ENCODE results near the gene APC2.
"Not testable (repeated sequence)": the region's sequence is repeated elsewhere in the genome, so short reads cannot be mapped to it uniquely, and the experiment has no call there.

GRCh38 chr19:1519802-1520201 lies 69.9 kb downstream of the APC2 start:
- TF ChIP-seq, protein P1, sequence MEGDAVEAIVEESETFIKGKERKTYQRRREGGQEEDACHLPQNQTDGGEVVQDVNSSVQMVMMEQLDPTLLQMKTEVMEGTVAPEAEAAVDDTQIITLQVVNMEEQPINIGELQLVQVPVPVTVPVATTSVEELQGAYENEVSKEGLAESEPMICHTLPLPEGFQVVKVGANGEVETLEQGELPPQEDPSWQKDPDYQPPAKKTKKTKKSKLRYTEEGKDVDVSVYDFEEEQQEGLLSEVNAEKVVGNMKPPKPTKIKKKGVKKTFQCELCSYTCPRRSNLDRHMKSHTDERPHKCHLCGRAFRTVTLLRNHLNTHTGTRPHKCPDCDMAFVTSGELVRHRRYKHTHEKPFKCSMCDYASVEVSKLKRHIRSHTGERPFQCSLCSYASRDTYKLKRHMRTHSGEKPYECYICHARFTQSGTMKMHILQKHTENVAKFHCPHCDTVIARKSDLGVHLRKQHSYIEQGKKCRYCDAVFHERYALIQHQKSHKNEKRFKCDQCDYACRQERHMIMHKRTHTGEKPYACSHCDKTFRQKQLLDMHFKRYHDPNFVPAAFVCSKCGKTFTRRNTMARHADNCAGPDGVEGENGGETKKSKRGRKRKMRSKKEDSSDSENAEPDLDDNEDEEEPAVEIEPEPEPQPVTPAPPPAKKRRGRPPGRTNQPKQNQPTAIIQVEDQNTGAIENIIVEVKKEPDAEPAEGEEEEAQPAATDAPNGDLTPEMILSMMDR (optimal IDR thresholded peaks at IDR 0.05 in 1 of 3, IDR thresholded peaks at IDR 0.05 in 1 of 3, conservative IDR thresholded peaks at IDR 0.05 in 1 of 3; ENCODE audit: extremely low read depth in 1 of 3, insufficient read depth in 2 of 3, low read length in 3 of 3): not testable (repeated sequence)
- not testable (repeated sequence) for TF ChIP-seq EZH2 (IDR thresholded peaks at IDR 0.05; ENCODE audit: low read length)
